AG04450 (cell line): ENCODE measurements around the gene SLIT1. TPM values are rescaled to one million over a fixed set of nuclear protein-coding genes. Genes with fewer than 3 reads are reported as not detected.

Experiments used
- CTCF ChIA-PET: fragments of 300-600, 350-600 bp; formaldehyde crosslinking; extraction: SDS; loops from one replicate; lab custom pipeline; 2022; ENCODE audit warnings: antibody characterized with exemption, inconsistent platforms; lab: Charles Lee
- POLR2A ChIA-PET: fragments of 350-600 bp; formaldehyde crosslinking; extraction: SDS; loops from one replicate; lab custom pipeline; 2021; ENCODE audit warnings: antibody characterized with exemption, inconsistent platforms; lab: Yijun Ruan, JAX
- DNase-seq: peaks from one replicate; pipeline ENCODE4 v3.0.0-alpha.2; 2011; ENCODE audit warnings: low read depth, low spot score
- H3K27ac ChIP-seq: one replicate; pipeline ENCODE4 v1.5.1; 2012; ENCODE audit warnings: low read depth, low read length, control low read depth
- H3K27me3 ChIP-seq: one replicate; pipeline ENCODE4 v1.6.0; 2012; ENCODE audit warnings: low read length; ENCODE audit not compliant: control insufficient read depth, insufficient read depth
- H3K4me3 ChIP-seq: 2 replicates; pipeline ENCODE4 v1.5.1; 2011; ENCODE audit warnings: mild to moderate bottlenecking, low read depth, low read length, control low read depth
- H3K9me3 ChIP-seq: 2 replicates; pipeline ENCODE4 v1.5.1; 2012; ENCODE audit warnings: low read length; ENCODE audit not compliant: control insufficient read depth, insufficient read depth
- CTCF ChIP-seq: IDR thresholded peaks from 2 replicates; pipeline ENCODE4 v1.5.1; 2011; ENCODE audit warnings: low read depth, low read length, control low read depth, inconsistent platforms
- polyA minus RNA-seq: library from RNA; depleted of rRNA, polyadenylated mRNA; stranded (reverse); fragments of >200 nt; gene quantifications from 2 replicates; pipeline ENCODE4 v1.2.3, GENCODE V29; 2011; rRNA and poly(A)+ RNA removed
- polyA plus RNA-seq: library from polyadenylated mRNA; depleted of rRNA; stranded (reverse); fragments of >200 nt; gene quantifications from 2 replicates; pipeline ENCODE4 v1.2.3, GENCODE V29; 2011; rRNA removed

The SLIT1 gene
- polyA plus RNA-seq (0.01 and 0.02 TPM in 2 replicates), polyA minus RNA-seq (0.09 TPM in 1 of 2 replicates, not detected in the other)

GRCh38 chr10:97185326-97186058 lies at the start of gene SLIT1:
SLIT1 (minus strand) TSS chr10:97185959; CDS start chr10:97185674, 285 bp downstream.
- CTCF ChIA-PET, result no interaction called here
- Histone ChIP-seq H3K9me3 (no peaks in the 10 kb centered on the region), H3K27me3 (peaks cover 78% of the 10 kb centered on the region), H3K4me3 (no peak within 1 kb of the TSS), H3K27ac (no peak within 1 kb of the TSS)
- DNase-seq, result no peak
- TF ChIP-seq CTCF, result no peak
- POLR2A ChIA-PET, result no interaction called here

- CTCF ChIA-PET, result interaction anchor here (0.7 to 7.4 kb wide), 21 partner anchors 9 to 603 kb away, joined by 3 to 116 read pairs (median 8); no protein-coding TSS in a partner anchor
- POLR2A ChIA-PET, result no interaction called here
- no peak overlapping the region for H3K4me3 ChIP-seq
These were observed 49.6 kb upstream of the SLIT1 start for GRCh38 chr10:97235353-97235752.

GRCh38 chr10:97234400-97234799 lies 48.6 kb upstream of the SLIT1 start:
- Histone ChIP-seq H3K27me3 (no peaks in the 10 kb centered on the region), H3K4me3 (no peak overlapping the region), H3K9me3 (no peaks in the 10 kb centered on the region), H3K27ac (no peak overlapping the region)
- TF ChIP-seq CTCF, result peak; percentile 68
- peak; percentile 21 for DNase-seq
- ChIA-PET POLR2A (no interaction called here), CTCF (interaction anchor here (0.6 to 7.4 kb wide), 37 partner anchors 10 to 903 kb away, joined by 3 to 116 read pairs (median 4); partner anchors contain the start of gene FRAT1)

More at GRCh38 chr10:97235353-97235752, 49.6 kb upstream of the SLIT1 start:
- Histone ChIP-seq H3K27me3 (no peaks in the 10 kb centered on the region), H3K9me3 (no peaks in the 10 kb centered on the region), H3K27ac (no peak overlapping the region)
- no peak for TF ChIP-seq CTCF
- DNase-seq, result no peak

- Histone ChIP-seq H3K9me3 (no peaks in the 10 kb centered on the region), H3K27me3 (no peaks in the 10 kb centered on the region), H3K27ac (no peak overlapping the region), H3K4me3 (no peak overlapping the region)
- no peak for TF ChIP-seq CTCF
- ChIA-PET POLR2A (no interaction called here), CTCF (interaction anchor here (0.7 to 3.6 kb wide), 2 partner anchors 20 to 158 kb away, joined by 8 to 24 read pairs; no protein-coding TSS in a partner anchor)
- DNase-seq, result no peak
These were observed 44.4 kb upstream of the SLIT1 start for GRCh38 chr10:97230146-97230545.
